GM21529 (cell line): ENCODE measurements around the gene MASP1.

Source experiments
- ATAC-seq: cut with Tn5 transposase; IDR thresholded peaks from one replicate; pipeline ENCODE4 v1.9.1; 2021; ENCODE audit not compliant: unreplicated experiment

The MASP1 gene

DNA sequence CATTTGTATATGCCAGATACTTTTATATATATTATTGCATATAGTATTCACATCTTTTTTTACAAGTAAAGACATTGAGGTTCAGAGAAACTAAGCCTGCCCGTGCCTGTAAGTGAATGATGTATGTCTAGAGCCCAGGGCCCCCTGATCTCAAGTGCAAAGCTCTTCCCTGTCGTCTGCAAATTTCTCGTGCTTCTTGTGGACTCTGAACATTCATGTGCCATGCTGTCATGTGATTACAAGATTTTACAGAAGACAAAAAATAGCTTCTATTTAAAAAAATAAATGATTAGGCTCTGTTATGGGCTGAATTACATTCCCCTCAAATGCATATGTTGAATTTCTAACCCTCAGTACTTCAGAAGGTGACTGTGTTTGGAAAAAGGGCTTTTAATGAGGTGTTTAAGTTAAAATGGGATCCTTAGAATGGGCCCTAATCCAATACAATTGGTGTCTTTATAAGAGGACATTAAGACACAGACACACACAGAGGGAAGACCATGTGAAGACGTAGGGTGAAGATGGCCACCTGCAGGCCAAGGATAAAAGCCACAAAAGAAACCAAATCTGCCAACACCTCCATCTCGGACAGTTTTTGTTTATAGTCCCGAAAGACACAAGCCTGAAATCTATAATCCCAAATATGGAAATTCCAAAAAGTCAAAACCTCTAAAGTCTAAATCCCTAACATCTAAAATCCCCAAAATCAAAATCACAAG lies 3.9 kb upstream of the MASP1 start:
- no peak for ATAC-seq

DNA sequence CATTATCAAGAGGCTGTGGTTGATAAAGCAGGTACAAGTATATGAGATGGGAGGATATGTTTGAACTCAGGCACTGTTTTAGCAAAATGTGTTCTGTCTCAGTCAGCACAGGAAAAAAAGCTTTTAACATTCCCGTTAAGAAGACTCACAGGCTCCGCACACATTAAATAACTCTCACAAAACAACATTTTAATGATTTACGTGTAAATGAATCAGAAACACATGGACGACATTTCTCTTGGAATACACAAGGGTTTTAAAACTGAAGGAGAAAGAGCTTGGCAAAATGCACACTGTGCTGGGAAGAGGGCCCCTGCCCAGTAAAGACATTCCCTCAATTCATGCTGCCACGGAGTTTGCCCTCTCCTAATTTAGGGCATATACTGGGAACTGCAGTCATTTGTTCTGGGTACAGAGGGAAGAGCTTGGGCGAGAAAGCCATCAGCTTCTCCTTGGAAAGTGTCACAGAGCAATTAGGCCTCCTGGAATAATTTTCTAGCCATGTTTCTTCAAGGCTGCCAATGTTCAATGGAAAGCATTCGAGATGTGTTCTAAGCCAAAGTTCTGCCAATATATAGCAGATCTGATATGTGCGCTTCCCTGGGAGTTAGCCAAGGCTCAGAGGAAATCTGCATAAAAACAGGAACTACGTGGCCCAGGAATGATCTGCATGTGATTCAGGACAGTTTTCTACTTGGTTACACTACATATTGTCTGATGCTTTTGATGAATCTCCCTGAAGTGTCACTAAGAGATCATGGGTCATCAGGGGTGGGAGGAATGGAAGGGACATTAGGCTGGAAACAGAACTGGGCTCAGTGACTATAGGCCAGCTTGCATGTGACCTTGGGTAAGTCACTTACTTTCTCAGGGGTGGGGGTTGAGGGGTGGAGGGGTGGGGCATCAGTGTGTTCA lies 2.2 kb upstream of the MASP1 start:
- ATAC-seq = no peak

DNA sequence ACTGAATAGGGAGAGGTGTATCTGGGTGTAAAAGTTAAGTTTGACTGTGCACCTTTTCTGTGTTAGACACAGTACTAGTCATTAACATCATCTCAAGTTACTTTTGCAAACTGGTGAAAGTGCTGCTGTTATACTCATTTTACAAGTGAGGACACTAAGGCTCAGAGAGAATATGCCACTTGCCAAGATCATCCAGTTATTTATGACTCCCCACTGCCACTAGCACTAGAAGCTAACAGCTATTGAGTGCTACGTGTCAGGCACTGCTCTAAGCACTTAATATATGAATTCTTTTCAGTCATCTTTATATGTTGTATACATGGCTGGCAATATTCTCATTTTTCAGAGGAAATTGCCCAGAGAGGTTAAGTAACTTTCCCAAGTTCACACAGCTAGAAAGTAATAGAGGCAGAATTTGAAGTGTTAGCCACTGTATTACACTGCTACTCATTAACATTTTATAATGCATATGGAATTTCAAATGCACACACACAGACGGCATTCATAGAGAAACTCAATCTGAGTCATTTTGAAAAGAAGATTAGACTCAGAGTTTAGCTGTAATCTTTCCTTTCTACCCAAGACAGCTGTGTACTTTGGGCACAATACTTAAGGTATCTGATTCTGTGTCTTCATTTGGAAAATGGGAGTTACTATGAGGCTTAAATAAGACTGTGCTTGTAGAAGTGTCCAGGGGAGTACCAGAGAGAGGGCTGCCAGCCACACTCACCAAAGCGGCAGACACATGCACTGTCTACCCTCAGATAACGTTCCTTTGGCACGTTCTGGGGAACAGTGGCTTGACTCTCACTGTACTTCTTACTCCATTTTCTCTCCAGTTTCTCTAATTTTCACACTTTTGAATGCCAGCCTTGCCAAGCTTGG lies 1.3 kb upstream of the MASP1 start:
- ATAC-seq = no peak

DNA sequence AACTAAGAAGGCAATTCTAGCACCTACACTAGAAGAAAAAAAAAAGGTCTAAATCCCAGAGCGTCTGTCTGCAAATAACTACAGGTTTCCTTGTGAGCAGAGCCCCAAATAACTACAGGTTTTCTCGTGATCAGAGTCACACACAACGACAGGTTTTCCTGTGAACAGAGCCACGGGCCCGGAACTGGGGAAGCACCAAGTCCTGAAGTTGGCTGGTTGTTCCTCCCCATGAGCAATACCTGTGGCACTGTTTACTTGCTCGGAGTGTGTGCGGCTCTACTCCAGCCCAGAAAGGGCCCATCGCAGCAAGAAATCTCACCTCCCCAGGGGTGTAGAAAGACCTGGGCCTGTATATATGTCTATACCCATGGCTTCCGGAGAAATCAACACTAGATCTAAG lies 644 bp upstream of the MASP1 start:
- ATAC-seq = no peak

DNA sequence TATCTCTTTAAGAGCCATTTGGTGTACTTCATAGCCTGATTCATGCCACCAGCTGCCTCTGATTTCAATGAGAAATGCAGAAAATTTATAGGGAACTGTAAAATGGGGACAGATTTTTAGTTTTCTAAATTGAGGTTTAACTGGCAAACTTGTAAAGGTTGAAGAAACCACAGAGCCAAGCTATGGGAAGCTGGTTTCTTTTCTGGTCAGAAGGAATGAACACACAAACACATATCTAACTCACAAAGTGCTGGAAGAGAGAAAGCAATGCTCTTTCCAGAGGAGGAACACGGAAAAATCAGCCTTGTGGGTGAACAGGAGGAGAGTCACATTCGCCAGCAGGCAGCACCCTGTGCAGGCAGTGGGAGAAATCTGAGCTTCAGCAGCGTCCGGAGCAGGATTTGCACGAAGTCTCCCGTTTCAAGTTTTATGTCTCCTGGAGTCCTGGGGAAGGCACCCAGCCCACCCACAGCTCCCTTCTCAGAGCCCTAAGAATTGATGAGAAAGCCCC lies 481 bp downstream of the MASP1 start:
- ATAC-seq = no peak

DNA sequence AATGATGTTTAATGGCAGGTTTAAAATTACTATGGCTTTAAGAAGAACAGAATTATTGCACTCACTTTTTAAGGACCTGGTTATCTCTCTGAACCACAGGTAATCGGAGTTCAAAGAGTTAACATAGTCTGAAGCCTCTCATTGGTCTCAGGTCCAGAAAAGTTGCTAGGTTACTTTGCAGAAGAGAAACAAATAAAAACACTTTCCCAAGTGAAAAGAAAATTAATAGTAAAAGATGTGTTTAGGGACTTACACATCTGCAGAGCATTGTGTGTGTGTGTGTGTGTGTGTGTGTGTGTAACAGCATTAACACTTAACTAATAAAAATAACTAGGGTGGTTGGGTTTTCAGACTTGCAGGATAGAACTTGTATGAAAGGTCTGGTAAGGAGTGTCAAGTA lies 1.0 kb downstream of the MASP1 start:
- ATAC-seq = no peak

DNA sequence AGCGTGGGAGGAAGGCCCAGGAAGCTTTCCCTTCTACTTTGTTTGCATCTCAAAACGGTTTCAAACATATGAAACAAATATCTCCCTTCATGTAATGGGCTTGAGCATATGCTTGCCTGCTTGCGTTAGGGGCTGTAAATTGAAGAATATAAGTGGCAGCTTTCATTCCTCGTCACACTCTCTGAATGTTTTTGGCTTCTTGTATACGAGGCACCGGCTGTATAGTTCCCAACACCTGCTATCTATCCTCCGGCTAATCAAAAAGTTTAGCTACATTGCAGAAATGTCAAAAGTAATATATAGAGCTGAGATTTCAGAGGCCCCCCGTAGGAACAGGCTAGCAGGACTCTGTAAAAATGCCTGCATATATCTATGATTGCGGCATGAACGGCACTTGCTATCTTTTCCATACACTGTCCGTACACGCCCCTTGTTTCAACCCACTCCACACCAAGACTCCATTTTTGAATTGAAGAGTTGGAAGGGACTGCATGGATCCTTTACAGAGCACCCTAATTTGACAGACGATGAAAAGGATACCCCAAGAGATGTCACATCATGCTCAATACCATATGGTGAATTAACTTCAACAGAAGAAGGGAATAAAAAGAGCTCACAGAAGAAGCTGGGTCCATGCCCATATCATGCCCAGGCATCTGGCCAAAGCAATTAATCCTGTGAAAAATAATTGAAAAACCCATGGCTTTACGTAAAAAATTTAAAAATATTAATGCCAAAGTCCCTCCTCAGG lies 2.5 kb downstream of the MASP1 start:
- ATAC-seq = no peak

DNA sequence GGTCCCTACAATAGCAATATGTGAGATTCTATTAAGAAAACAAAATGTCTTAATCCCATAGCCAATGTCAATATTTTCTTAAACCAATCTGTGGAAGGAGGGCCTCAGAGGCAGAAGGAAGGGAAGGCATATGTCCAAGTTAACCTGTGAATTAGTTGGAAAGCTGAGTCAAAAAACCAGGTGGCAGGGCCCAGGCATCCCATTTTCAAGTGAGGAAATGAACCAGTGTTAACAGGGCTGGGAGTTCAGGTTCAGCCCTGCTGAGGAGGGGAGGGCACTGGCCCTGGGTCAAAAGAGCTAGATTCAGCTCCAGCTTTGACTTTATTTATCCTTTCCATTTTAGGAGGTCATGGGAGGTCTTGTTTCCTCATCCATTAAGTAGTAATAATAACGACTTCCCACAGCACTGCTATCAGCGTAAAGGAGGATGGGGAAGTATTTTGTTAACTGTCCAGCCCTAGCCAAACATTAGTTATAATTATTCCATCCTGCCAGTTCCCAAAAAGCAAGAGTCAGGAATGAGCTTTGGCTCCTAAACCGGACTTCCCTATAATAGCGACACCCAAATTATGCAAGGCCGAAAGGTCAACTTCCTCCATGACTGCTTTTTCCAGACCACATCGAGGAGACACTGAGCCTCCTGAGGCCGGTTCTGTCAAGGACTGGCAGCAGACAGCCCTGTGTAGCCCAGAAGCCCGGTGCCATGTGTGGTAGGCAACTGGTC lies 3.2 kb downstream of the MASP1 start:
- ATAC-seq = no peak

DNA sequence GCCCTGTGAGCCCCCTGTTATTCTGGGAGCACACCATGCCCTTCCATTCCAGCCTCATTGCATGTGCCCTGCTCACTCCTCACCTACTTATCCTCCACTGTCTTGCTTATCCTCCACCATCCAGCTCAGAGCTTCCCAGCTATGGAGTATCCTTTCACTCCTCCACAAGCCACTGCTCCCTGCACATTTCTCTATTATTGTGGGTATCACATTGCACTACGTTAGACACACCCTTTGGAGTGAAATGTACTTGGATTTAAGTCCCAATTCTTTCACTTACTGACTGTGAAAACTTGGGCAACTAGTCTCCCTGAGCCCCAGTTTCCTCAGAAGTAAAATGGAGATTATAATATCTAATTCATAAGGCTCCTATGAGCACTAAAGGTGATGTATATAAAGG lies 4.3 kb downstream of the MASP1 start:
- no peak for ATAC-seq

DNA sequence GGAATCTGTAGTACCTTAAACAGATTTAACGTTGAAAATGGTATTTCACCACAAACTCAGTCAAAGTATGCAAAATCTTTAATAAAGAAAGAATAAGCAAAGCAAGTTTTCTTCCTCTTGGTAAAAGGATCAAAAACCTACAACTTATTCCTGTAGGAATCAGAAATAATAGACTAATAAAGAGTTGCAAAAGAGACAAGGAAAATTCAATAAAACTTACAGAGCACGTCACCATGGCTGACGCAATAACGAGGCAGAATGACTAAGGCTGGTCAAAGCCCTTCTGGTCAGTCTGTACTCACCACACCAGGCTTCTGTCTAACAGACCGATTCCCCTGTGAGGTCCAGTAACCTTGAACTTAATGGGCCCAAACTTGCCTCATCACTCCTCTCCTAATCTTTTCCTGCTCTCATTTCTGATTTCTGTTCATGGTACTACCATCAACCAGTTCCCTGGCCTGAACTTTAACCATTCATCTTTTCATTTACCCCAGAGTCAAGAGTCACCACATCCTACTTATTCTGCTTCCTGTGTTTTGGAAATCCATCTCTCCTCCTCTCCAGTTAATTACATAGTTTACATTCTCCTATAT lies 5.0 kb downstream of the MASP1 start:
- ATAC-seq = no peak

DNA sequence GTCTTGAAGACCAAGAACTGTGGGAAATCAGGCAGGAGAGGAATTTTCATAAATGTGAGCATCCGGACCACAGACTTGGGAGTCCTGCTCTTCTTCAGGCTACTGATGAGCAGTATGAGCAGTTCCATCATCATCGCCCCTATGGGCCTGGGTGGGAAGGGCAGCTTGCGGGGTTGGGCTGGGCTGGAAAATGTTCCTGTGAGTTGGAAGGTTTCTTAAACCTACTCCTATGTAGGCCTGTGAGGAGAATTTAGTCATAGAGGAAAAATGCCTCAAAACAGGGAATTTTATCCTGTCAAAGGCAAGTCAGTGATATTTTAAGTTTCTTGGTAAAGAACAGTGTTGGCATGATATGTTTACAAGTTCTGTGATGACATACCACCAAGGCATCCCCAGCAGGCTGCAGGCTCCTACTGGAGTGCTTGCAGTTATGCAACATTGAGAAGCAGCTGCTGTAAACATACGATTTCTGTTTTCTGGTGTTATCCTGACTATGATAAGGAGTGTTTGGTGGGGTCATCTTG lies 10.3 kb downstream of the MASP1 start:
- no peak for ATAC-seq

DNA sequence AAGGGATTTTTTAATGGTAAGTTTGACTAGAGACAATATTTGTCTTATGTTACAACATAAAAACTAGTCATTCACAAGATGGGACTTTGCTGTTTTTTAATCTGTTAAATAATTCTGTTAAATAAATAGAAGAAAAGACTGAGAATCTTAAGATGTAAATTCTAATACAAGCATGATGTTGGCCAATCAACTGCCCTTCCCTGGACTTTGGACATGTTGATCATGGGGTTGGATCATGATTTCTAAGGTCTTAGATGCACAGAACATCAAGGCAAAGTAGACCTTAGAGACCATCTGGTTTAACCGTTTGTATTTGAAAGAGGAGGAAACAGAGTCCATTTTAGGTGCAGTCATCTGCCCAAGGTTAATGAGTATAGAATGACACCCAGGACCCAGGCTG lies 10.9 kb downstream of the MASP1 start:
- ATAC-seq = no peak

DNA sequence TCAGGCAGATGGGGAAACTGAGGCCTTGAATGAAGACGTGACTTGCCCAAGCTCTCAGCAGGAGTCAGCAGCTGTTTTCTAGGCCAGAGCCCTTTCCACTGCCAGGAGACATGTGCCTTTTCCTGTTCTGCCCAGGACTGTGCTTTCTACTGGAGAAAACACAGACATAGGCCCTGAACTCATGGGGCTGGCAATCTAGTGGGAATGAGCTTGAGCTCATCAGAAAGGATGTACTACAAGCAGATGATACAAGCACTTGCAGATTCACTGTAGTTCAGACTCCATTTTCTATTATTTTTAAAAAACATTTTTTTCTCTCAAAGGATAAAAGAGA lies 14.4 kb downstream of the MASP1 start:
- no peak for ATAC-seq

DNA sequence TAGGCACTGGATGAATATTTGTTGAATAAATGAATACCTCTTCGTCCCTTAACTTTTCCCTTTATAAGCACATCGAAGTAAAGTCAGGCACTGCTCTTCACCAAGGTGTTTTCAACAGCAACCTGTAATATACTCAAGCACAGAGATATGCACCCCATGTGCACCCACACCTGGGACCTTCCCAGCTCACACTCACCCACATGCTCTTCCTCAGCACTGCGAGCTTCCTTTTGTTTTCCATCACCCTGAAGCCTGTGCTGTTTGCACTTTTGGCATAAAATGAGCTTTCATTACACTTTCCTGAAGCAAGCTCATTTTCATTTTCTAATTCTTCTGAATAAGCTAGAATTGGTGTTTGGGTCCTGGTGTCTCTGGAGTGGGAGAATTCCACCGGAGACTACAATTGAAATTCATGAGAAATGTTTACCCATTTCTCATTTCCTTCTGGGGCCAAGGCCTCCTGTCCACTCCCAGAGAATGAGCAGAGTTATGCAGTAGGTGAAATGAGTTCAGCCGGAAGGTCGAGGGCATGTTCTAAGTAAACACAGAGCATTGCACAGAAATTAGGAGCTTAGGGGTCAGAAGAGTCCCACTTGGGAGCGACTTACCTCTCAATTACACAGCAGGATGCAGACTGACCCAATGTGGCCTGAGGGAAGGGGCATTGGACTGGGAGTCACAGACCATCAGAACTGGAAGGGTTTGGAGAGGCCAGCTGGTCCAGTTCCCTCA lies 15.0 kb downstream of the MASP1 start:
- ATAC-seq = no peak

DNA sequence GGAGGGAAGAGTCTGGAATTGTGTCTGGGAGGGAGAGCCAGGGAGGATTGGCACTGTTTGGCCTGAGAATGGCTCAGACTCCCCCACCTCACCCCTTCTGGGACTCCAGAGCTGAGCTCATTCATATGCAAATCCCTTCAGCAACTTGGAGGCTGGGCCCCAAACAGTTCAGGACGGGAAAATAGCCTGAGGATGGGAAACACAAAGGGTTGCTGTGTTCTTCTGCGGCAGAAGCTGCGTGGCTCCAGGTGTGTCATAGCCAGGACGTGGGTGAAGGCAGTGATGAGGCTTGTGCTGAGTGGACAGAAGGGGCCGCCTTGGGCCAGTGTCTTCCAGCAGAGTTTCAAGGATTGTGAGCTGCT lies 16.6 kb downstream of the MASP1 start:
- ATAC-seq = no peak

DNA sequence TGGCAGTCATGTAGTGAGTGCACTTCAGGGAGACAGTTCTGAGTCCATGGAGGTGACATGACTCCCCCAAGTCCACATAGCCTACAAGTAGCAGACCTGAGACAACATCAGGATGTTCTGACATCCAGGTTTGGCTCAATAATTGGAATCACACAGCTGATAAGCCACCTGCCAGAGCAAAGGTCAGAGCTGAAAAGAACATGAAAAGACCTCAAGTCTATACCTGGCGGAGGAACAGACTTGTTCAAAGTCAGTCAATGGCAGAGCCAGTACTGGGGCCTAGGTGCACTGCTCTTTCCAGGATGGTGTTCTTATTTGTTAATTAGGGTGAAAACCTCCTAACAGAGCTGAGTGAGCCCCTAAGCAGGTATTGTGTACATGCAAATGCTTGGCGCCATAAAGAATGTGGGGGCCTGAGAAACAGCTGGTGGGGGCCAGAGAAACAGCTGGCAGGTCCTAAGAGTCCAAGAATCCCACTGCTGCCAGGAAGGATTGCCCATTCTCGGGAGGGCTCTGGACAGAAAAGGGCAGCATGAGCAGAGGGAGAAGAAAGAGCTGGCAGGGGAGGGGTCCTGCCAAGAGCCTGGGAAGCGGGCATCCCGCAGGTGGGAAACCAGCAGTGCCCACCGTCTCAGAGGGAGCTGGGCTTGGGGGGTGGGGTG lies 17.1 kb downstream of the MASP1 start:
- no peak for ATAC-seq

DNA sequence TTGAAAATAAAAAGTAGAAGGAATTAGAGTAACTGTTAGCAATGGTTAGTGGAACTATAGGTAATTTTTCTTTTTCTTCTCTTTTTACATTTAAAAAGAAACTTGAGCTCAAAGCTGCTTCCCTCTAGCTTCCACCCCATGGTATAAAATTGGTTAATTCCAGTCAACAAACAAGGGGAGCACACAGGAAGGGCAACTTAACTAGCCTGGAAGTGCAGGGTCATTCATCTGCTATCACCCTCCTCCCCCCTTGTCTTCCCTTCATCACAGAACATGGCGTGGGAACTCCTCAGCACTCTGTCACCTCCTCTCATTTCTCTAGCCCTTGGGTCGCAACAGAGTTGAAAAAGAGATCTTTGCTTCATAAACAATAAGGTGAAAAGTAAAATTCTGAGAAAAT lies 20.0 kb downstream of the MASP1 start:
- ATAC-seq = no peak

DNA sequence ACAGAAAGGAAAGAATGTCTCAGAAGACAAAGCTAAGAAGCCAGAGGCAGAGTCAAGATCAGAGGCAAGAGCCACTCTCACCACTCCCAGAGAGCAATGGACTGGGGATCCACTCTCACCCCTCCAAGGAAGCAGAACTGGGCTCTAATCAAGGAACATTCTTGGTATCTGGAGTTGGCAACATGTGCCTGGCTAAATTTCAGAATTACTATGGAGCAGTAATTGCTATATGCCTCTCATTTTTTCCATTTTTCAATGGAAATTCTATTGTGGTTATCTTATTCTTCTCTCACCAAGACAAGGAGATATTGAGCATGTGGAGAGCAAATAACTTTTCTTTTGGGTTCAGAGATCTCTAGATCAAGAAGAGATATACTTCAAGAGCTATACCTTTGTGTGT lies 22.1 kb downstream of the MASP1 start:
- ATAC-seq = no peak
